Activated CD4-positive, alpha-beta T cell treated with anti-CD3 and anti-CD28 coated beads, Interleukin-2, amount 50 U/mL, for 4 hours (primary cell): ENCODE results near the gene DNAAF1.

Source experiments
- DNase-seq, 2 experiments: peaks; one replicate each; pipeline ENCODE4 v3.0.0-alpha.2; 2020

DNAAF1 gene

GRCh38 chr16:84161037-84161436, 15.9 kb downstream of the DNAAF1 start:
- no peak for DNase-seq

DNA sequence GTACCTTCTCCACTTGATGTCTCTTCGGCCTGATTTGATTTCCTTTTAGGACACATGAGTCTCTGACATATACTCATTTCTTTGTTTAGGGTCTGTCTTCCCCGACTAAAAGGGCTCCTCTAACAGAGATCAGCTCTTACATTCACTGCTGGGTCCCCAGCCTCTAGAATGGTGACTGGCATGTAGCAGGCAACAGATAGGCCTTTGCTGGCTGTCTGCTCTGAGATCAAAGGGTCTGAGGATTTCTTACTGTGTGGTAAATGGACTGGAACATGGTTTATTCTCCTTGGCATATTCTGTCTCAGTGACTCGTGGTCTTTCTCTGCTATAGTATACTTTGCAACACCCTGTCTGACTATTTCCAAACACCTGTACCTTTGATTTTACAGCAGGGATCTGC, 16.7 kb downstream of the DNAAF1 start:
- DNase-seq, result no peak

DNA sequence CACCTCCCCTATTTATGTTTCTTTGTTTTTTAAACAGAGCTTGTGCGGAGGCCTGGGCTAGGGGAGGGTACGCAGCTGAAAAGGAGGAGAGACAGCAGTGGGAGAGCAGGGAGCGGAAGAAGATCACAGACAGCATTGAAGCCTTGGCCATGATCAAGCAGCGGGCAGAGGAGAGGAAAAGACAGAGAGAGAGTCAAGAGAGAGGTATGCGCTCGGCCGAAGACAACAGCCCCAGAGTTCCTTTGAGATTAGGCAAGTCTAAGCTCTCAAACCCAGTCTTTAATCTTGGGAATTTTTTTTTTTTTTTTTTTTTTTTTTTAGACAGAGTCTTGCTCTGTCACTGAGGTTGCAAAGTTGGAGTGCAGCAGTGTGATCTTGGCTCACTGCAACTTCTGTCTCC, 20.6 kb downstream of the DNAAF1 start:
- no peak for DNase-seq

- no peak for DNase-seq
These were observed 21.9 kb downstream of the DNAAF1 start for GRCh38 chr16:84166796-84167695.

DNA sequence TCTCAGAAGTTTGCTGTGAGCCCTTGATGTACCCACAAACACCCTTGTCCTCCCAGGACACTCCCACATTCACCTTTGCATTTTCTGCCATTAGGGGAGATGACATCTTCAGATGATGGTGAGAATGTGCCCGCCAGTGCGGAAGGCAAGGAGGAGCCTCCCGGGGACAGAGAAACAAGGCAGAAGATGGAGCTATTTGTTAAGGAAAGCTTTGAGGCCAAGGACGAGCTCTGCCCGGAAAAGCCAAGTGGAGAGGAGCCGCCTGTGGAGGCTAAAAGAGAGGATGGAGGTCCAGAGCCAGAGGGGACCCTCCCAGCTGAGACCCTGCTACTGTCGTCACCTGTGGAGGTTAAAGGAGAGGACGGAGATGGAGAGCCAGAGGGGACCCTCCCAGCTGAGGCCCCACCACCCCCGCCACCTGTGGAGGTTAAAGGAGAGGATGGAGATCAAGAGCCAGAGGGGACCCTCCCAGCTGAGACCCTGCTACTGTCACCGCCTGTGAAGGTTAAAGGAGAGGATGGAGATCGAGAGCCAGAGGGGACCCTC, 24.7 kb downstream of the DNAAF1 start:
- DNase-seq, result no peak

GRCh38 chr16:84174396-84174795, 29.3 kb downstream of the DNAAF1 start:
- DNase-seq, result no peak

- peak; percentile 38 to 46 for DNase-seq
These were observed 30.4 kb downstream of the DNAAF1 start for GRCh38 chr16:84175350-84176081.

DNA sequence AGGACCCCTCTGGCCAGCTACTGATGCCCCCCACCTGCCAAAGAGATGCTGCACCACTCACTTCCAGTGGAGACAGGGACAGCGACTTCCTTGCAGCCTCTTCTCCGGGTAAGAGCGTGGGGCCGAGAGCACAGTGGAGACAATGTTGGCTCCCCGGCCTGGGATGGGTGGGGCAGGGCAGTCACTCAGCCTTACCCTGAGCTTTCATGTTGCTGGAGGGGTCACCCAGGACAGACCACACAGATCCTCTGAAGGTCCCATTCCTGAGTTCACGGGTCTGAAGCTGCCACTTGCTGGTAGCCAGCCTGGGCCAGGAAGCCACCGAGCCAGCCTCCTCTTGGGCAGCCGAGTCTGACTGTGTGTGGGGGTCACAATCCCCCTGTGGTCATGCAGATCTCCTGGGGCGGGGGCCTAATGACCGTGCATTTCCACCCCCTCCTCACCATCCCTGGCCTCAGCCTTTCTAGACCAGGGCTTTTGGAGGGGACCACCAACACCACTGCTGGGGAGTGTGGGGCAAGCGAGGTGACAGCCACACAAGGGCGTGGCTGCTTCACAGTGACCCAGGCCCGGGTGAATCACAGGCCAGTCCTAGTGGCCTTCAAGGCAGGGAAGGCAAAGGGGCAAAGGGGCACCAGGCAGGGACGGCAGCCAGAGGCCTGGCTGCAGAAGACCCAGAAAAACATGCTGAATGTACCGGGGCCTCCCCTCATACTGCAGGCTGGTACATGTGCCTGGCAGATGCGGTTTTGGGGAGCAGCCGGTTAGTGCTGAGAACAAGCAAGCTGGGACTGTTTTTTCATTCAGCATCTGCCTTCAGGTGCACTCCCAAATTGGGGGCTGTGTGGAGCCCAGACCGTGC, 31.3 kb downstream of the DNAAF1 start:
- DNase-seq, result no peak

- DNase-seq, result no peak
These were observed 32.6 kb downstream of the DNAAF1 start for GRCh38 chr16:84177741-84178073.

GRCh38 chr16:84178146-84178765, 33.1 kb downstream of the DNAAF1 start:
- no peak for DNase-seq

GRCh38 chr16:84178892-84179611, 33.9 kb downstream of the DNAAF1 start:
- DNase-seq, result no peak

DNA sequence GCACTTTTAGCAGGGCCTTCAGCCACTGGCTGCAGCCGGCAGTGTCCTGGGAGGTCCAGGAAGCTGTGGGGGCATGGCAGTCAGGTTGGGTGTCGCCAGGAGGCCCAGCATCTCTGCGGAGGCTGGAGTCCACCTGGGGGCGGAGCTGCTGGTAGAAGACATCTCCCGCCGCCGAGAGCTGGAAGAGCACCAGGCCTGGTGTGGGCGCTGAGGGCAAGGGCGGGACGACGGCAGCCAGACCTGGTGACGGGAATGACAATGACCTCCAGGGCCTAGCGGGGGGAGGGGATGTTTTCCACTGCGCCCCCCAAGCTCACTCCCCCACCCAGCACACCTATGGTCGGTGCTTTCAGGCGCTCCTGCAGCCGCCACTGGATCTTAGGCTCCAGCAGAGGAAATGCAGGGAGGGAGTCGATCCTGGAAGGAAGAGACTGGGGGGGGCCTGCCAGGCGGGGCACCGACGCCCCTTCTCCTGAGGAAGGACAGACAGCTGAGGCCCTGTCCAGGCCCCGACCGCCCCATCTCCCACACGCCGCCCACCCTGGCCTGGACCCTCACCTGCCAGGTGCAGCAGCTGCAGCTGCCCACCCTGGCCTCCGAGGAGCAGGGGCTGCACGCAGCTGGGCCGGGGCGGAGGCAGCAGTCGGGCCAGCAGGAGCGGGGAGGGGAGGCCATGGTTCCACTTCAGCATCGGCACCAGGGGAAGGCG, 34.7 kb downstream of the DNAAF1 start:
- no peak for DNase-seq

DNA sequence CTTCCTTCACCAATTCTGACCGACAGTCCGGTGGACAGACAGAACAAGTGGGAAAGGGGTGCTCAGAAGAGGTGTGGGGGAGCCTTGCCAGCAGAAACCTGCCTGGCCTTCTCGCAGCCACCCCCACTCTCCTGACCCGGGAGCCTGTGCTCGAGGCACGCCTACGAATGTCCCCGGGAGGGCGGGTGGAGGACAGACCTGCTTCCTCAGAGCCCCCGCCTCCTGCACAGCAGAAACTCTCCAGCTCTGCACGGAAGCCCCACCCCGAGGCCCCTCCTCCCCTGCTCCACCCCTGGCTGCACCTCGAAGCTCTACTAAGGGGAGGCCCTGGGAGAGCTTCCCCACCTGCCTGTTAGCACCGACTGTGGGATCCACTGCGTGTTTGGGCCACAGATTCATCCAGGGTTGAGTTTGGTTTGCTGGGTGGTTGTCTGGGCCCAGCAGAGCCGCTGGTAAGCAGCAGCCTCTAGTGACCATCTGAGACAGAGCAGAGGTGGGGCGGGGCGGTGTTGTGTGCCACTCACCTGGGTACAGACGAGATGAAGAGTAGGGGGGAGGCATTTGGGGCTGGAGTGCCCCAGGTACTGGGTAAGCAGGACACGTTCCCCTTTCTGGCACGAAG, 35.5 kb downstream of the DNAAF1 start:
- no peak for DNase-seq

DNA sequence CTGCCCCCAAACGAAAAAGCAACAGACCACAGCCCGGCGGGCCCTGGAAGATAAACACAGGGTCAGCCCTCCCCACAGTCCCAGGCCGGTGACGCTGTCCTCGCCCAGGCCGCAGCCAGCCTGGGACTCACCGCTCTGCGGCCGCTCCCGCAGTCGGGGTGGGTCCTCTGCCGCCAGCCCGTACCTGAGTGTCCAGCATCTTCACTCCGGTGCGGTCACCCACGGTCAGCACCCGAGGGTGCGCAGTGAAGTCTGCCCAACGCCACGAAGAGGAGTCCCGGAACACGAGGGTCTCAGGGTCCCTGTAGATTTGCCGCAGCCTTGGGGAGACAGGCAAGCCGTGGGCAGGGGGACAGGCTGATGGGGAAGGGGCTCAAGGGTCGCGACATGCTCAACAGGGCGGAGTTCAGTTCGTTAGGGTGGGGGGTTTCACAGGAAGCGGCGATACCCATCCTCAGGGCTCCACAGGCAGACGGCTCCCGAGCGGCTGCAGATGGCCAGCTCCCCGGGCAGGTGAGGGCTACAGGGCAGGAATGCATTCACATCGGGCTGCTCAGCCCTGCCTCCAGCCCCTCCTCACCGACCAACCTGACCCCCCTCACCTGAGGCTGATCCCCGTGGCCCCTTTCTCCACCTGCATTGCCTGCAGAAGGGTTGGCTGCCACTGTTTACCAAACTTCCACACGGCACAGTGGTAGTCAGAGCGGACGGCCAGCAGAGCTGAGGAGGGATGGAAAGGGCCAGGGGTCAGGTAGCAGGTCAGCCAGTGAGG, 36.2 kb downstream of the DNAAF1 start:
- no peak for DNase-seq

- DNase-seq, result no peak
These were observed 37.0 kb downstream of the DNAAF1 start for GRCh38 chr16:84182104-84182503.

GRCh38 chr16:84182680-84183571, 37.8 kb downstream of the DNAAF1 start:
- no peak for DNase-seq

DNA sequence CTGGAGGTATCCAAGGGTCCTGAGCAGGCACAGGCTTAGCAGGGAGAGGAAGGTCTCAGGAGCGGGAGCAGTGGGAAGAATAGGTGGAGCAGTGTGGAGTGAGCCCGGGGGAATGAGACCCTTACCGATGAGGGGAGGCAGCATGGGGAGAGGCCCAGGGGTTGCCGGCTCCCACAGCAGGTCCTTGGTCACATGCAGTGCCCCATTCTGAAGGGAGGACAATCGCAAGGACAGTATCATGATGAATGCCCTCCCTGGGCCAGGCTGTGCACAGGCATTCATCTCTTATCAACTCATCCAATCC, 38.4 kb downstream of the DNAAF1 start:
- no peak for DNase-seq

GRCh38 chr16:84183911-84184591, 38.9 kb downstream of the DNAAF1 start:
- DNase-seq, result no peak
